Stomach (tissue), 4 donors: ENCODE results near the gene SLF1.

Experiments used
- EP300 ChIP-seq: sonication (generic); formaldehyde crosslinking; IDR thresholded peaks from one replicate; pipeline ENCODE4 v1.6.1; 2017; ENCODE audit warnings: antibody characterized with exemption
- POLR2A ChIP-seq, 4 donors: fragments of 450-650 bp; IDR thresholded peaks; one replicate each; pipeline ENCODE4 v1.6.1; 2016; ENCODE audit warnings: antibody characterized with exemption in 4 of 4, control low read depth in 2 of 4, mild to moderate bottlenecking in 1 of 4, moderate library complexity in 1 of 4
- POLR2AphosphoS5 ChIP-seq, 3 donors: sonication (generic); formaldehyde crosslinking; IDR thresholded peaks; one replicate each; pipeline ENCODE4 v1.6.1; 2016; ENCODE audit warnings: antibody characterized with exemption in 3 of 3
- TF ChIP-seq, protein P1 (sequence below), 7 experiments: fragments of 450-650 bp in 4 of 7; fragments of 200-600 bp in 3 of 7; sonication (generic) in 3 of 7; IDR thresholded peaks; one replicate each; pipeline ENCODE4 v1.5.1; 2016 to 2019; ENCODE audit warnings: antibody characterized with exemption in 7 of 7, control low read depth in 2 of 7, mild to moderate bottlenecking in 1 of 7

DNA sequence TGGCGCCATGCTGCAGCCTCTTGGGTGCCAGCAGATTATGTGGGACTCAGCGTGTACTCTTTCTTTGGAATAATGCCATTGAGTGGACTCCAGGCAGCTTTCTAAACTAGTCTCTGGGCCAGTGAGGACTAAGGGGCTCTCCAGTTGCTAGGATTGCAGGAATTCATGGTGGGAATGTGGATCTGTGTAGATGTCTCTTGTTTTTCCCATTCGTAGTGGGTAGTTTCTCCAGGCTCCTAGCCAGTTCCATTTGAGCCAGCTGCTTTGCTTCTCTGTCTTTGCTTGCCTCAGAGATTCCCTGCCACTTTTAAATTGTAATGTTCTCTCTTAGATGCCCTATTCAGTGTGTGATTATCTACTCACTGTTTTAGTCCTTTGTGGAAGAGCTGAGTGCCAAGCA, 42.6 kb downstream of the SLF1 start:
- TF ChIP-seq POLR2AphosphoS5 (IDR thresholded peaks at IDR 0.05) (no peak), POLR2A (IDR thresholded peaks at IDR 0.05) (no peak), EP300 (no peak)
- TF ChIP-seq, protein P1, sequence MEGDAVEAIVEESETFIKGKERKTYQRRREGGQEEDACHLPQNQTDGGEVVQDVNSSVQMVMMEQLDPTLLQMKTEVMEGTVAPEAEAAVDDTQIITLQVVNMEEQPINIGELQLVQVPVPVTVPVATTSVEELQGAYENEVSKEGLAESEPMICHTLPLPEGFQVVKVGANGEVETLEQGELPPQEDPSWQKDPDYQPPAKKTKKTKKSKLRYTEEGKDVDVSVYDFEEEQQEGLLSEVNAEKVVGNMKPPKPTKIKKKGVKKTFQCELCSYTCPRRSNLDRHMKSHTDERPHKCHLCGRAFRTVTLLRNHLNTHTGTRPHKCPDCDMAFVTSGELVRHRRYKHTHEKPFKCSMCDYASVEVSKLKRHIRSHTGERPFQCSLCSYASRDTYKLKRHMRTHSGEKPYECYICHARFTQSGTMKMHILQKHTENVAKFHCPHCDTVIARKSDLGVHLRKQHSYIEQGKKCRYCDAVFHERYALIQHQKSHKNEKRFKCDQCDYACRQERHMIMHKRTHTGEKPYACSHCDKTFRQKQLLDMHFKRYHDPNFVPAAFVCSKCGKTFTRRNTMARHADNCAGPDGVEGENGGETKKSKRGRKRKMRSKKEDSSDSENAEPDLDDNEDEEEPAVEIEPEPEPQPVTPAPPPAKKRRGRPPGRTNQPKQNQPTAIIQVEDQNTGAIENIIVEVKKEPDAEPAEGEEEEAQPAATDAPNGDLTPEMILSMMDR (IDR thresholded peaks at IDR 0.05) = no peak
